Natural killer cell (primary cell): Measurements from ENCODE around the gene ZNF330. TPM values are rescaled to one million over a fixed set of nuclear protein-coding genes. Genes with fewer than 3 reads are reported as not detected.

ENCODE experiments used
- ATAC-seq, 3 donors: fragments of 150-1000 bp in 2 of 3; fragments of 200-7000 bp in 1 of 3; cut with Tn5 transposase; 1 replicate in 1 of 3; 2 replicates in 2 of 3; pipeline ENCODE4 v1.10.0; 2021; ENCODE audit warnings: mild to moderate bottlenecking in 2 of 3, moderate library complexity in 2 of 3
- DNase-seq, 2 donors: peaks; one replicate each; pipeline versions ENCODE4 v3.0.0 to v3.0.0-alpha.2; 2013 to 2021; ENCODE audit warnings: mixed read lengths in 1 of 2
- H3K27ac ChIP-seq: one replicate; pipeline ENCODE4 v1.5.1; 2013; ENCODE audit warnings: mild to moderate bottlenecking, low read length
- H3K27me3 ChIP-seq: one replicate; pipeline ENCODE4 v1.6.1; 2013; ENCODE audit warnings: low read length; ENCODE audit not compliant: control insufficient read depth, insufficient read depth
- H3K36me3 ChIP-seq: one replicate; pipeline ENCODE4 v1.6.1; 2013; ENCODE audit warnings: low read length; ENCODE audit not compliant: control insufficient read depth, insufficient read depth
- H3K4me1 ChIP-seq: one replicate; pipeline ENCODE4 v1.6.1; 2013; ENCODE audit warnings: low read length; ENCODE audit not compliant: control insufficient read depth, insufficient read depth
- H3K4me3 ChIP-seq: one replicate; pipeline ENCODE4 v1.5.1; 2013; ENCODE audit warnings: low read length
- H3K9me3 ChIP-seq: one replicate; pipeline ENCODE4 v1.6.1; 2013; ENCODE audit warnings: low read length; ENCODE audit not compliant: control insufficient read depth, insufficient read depth
- H3K27ac Mint-ChIP-seq, 2 donors: one replicate each; pipeline ENCODE4 v1.8.0; 2022; ENCODE audit warnings: mild to moderate bottlenecking in 2 of 2, mixed read lengths in 2 of 2, moderate library complexity in 1 of 2
- H3K27me3 Mint-ChIP-seq, 2 donors: one replicate each; pipeline ENCODE4 v1.8.0; 2022; ENCODE audit warnings: low read depth in 2 of 2, mixed read lengths in 2 of 2
- H3K36me3 Mint-ChIP-seq: one replicate; pipeline ENCODE4 v1.8.0; 2022; ENCODE audit warnings: mixed read lengths
- H3K4me1 Mint-ChIP-seq, 2 donors: one replicate each; pipeline ENCODE4 v1.8.0; 2022; ENCODE audit warnings: mixed read lengths in 2 of 2
- H3K4me3 Mint-ChIP-seq: one replicate; pipeline ENCODE4 v1.8.0; 2022; ENCODE audit warnings: mild to moderate bottlenecking, moderate library complexity, mixed read lengths
- H3K9me3 Mint-ChIP-seq, 2 donors: one replicate each; pipeline ENCODE4 v1.8.0; 2022; ENCODE audit warnings: mixed read lengths in 2 of 2
- WGBS: methylation state at CpG from one replicate; pipeline ENCODE4 v1.1.7; 2013; ENCODE audit warnings: missing lambda C conversion rate; ENCODE audit not compliant: insufficient coverage; 5-methylcytosine and 5-hydroxymethylcytosine counted together
- intact Hi-C: fragments of 100-400 bp; cut with micrococcal nuclease; formaldehyde crosslinking; loops from one replicate; pipeline ENCODE4 v1.14.2; 2022
- total RNA-seq, 4 donors: library from RNA; stranded (reverse); fragments of 120-200 nt in 1 of 4; gene quantifications; one replicate each; pipeline versions ENCODE4 v1.2.3 to v1.2.4, GENCODE V29; 2013 to 2022
- TF ChIP-seq, protein P1 (sequence below): fragments of 200-600 bp; IDR thresholded peaks from one replicate; pipeline ENCODE4 v1.8.0; 2022; ENCODE audit warnings: antibody characterized with exemption

ZNF330 gene
- total RNA-seq, 3 donors from 2014 or later (not counting 1 experiment from before 2014, with no cell fraction given), result 25.3 to 34.8 (median 34.7) TPM

DNA sequence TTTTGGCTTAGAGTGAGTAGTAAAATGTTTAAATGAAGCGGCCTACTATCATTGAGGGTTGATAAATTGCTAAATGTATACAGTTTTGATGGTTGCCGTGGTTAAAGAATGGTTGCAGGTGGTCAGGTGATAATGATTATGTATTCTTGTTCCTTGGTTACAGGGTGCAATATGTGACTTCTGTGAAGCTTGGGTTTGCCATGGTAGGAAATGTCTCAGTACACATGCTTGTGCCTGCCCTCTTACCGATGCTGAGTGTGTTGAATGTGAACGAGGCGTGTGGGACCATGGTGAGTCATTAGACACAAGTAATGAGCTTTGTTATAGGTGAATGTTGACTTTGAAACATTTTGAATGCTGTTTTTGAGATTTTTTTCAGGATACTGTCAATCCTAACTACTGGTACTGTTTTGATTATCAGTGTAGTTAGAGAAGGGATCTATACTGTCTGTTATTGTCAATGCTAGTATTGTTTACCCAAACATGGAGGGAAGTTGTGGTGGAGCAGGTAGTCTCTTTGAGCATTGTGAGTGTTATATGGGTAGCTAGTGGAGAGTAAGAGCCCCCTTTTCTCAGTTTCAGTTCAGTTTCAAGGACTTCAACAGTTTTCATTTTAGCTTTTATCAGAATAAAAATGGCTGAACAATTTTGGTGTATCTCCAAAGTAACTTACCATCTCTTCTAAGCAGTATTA is 8.9 kb downstream of the ZNF330 start:
- Mint-ChIP-seq H3K4me3 (no peak overlapping the region), H3K9me3 (no peaks in the 10 kb centered on the region), H3K36me3 (peaks cover 16% of the 10 kb centered on the region), H3K27me3 (no peaks in the 10 kb centered on the region), H3K27ac (peak overlapping the region in 1 of 2 donors; percentile 82), H3K4me1 (peaks cover 5 to 12% of the 10 kb centered on the region in 2 donors)
- Histone ChIP-seq H3K4me3 (no peak overlapping the region), H3K4me1 (no peaks in the 10 kb centered on the region), H3K9me3 (no peaks in the 10 kb centered on the region), H3K36me3 (peaks cover 83% of the 10 kb centered on the region), H3K27me3 (no peaks in the 10 kb centered on the region), H3K27ac (no peak overlapping the region)
- ATAC-seq (no peak), DNase-seq (no peak)
- 96% methylated on average over 5 of the region's 5 CpGs for WGBS
- intact Hi-C loops, result loop anchor here (10.0 kb wide), 2 partner anchors 705 to 1955 kb away; partner anchors contain the start of genes ELMOD2 and USP38
- TF ChIP-seq, protein P1, sequence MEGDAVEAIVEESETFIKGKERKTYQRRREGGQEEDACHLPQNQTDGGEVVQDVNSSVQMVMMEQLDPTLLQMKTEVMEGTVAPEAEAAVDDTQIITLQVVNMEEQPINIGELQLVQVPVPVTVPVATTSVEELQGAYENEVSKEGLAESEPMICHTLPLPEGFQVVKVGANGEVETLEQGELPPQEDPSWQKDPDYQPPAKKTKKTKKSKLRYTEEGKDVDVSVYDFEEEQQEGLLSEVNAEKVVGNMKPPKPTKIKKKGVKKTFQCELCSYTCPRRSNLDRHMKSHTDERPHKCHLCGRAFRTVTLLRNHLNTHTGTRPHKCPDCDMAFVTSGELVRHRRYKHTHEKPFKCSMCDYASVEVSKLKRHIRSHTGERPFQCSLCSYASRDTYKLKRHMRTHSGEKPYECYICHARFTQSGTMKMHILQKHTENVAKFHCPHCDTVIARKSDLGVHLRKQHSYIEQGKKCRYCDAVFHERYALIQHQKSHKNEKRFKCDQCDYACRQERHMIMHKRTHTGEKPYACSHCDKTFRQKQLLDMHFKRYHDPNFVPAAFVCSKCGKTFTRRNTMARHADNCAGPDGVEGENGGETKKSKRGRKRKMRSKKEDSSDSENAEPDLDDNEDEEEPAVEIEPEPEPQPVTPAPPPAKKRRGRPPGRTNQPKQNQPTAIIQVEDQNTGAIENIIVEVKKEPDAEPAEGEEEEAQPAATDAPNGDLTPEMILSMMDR, result no peak

DNA sequence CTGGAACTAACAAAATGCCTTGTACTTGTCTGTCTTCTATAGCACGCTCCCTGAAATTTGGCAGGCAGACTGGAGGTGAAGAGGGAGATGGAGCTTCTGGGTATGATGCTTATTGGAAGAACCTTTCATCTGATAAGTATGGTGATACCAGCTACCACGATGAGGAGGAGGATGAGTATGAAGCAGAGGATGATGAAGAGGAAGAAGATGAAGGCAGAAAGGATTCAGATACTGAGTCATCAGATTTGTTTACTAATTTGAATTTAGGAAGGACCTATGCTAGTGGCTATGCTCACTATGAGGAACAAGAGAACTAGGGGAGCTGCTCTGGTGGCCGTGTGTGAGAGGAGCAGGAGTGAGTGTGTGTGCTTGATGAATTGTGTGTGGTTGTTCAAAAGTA is 13.0 kb downstream of the ZNF330 start:
- H3K4me3 Mint-ChIP-seq, result no peak overlapping the region
- H3K27ac Mint-ChIP-seq, result no peak overlapping the region
- Histone ChIP-seq H3K36me3 (peaks cover 62% of the 10 kb centered on the region), H3K4me1 (no peaks in the 10 kb centered on the region), H3K4me3 (no peak overlapping the region), H3K9me3 (no peaks in the 10 kb centered on the region), H3K27me3 (no peaks in the 10 kb centered on the region), H3K27ac (no peak overlapping the region)
- peaks cover 10% of the 10 kb centered on the region for H3K36me3 Mint-ChIP-seq
- H3K9me3 Mint-ChIP-seq, result no peaks in the 10 kb centered on the region
- ATAC-seq (no peak), DNase-seq (no peak)
- peaks cover 0 to 7% of the 10 kb centered on the region in 2 donors for H3K4me1 Mint-ChIP-seq
- no peaks in the 10 kb centered on the region for H3K27me3 Mint-ChIP-seq
- WGBS, result 95% methylated on average over 3 of the region's 3 CpGs
- TF ChIP-seq, protein P1, result no peak
- intact Hi-C loops, result no loop called here

DNA sequence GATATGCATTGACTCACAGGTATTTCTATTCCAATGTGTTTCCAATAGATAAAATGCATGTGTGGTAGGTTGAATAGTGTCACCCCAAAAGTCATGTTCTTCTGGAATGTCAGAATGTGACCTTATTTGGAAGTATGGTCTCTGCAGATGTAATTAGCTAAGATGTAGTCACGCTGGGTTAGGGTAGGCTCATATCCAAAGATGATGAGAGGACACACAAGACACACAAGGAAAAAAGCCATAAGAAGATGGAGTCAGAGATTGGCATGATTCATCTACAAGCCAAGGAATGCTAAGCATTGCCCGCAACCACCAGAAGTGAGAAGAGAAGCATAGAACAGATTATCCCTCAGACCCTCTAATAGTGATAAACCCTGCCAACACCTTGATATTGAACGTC is 17.5 kb downstream of the ZNF330 start:
- H3K27me3 ChIP-seq, result no peaks in the 10 kb centered on the region
- TF ChIP-seq, protein P1, result no peak
- H3K4me3 ChIP-seq, result no peak overlapping the region
- no peak overlapping the region for H3K4me3 Mint-ChIP-seq
- no peaks in the 10 kb centered on the region for H3K9me3 ChIP-seq
- DNase-seq (no peak), ATAC-seq (no peak)
- no peaks in the 10 kb centered on the region for H3K4me1 Mint-ChIP-seq
- peaks cover 9% of the 10 kb centered on the region for H3K36me3 Mint-ChIP-seq
- no peaks in the 10 kb centered on the region for H3K9me3 Mint-ChIP-seq
- intact Hi-C loops, result no loop called here
- peaks cover 3 to 5% of the 10 kb centered on the region in 2 donors for H3K27me3 Mint-ChIP-seq
- no peaks in the 10 kb centered on the region for H3K4me1 ChIP-seq
- H3K36me3 ChIP-seq, result peaks cover 22% of the 10 kb centered on the region
- 84% methylated on average over 3 of the region's 3 CpGs for WGBS
- no peak overlapping the region for H3K27ac Mint-ChIP-seq
- H3K27ac ChIP-seq, result no peak overlapping the region

DNA sequence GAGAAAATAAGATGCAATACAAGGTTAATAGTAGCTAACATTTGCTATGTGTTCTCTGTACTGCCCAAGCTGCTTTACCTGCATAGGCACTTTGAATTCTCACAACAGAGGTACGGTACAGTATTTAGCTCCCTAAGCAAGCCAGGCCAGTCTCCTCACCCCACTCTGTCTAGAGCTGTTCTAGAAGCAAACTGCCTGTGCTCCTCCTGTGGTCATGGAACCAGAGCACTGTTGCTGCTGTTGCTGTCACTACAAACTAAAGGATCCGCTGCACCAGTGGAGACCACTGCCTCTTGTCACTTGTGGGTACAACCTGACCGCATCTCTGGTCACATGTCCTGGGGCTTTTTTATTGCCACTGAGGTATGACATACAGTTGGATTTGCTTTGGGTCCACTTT is 19.6 kb downstream of the ZNF330 start:
- Mint-ChIP-seq H3K4me1 (no peaks in the 10 kb centered on the region), H3K27ac (no peak overlapping the region), H3K4me3 (no peak overlapping the region), H3K36me3 (no peaks in the 10 kb centered on the region), H3K9me3 (no peaks in the 10 kb centered on the region), H3K27me3 (peaks cover 3 to 5% of the 10 kb centered on the region in 2 donors)
- no peak for DNase-seq
- Histone ChIP-seq H3K36me3 (peaks cover 3% of the 10 kb centered on the region), H3K27me3 (no peaks in the 10 kb centered on the region), H3K27ac (no peak overlapping the region), H3K4me1 (no peaks in the 10 kb centered on the region), H3K9me3 (no peaks in the 10 kb centered on the region), H3K4me3 (no peak overlapping the region)
- TF ChIP-seq, protein P1, result no peak
- 91% methylated on average over 3 of the region's 3 CpGs for WGBS
- intact Hi-C loops, result no loop called here
- ATAC-seq, result no peak
